Fibroblast of upper back skin (primary cell): Measurements from ENCODE around the gene KDM1A.

Source experiments
- DNase-seq: peaks from one replicate; pipeline ENCODE4 v3.0.0-alpha.2; 2013

KDM1A gene

GRCh38 chr1:23114424-23115079 lies 95.3 kb downstream of the KDM1A start:
- no peak for DNase-seq

GRCh38 chr1:23116216-23116836 lies 97.1 kb downstream of the KDM1A start:
- no peak for DNase-seq

GRCh38 chr1:23116921-23117699 lies 97.8 kb downstream of the KDM1A start:
- no peak for DNase-seq

- no peak for DNase-seq
Measured at GRCh38 chr1:23118407-23118806, 99.1 kb downstream of the KDM1A start.

GRCh38 chr1:23118957-23119792 lies 99.9 kb downstream of the KDM1A start:
- DNase-seq = no peak

GRCh38 chr1:23120383-23120782 lies 101.1 kb downstream of the KDM1A start:
- no peak for DNase-seq

- DNase-seq = peak; percentile 51
Measured at GRCh38 chr1:23122023-23122748, 102.9 kb downstream of the KDM1A start.

GRCh38 chr1:23122796-23123195 lies 103.5 kb downstream of the KDM1A start:
- no peak for DNase-seq

GRCh38 chr1:23123528-23123927 lies 104.3 kb downstream of the KDM1A start:
- no peak for DNase-seq

- no peak for DNase-seq
Measured at GRCh38 chr1:23124259-23125026, 105.2 kb downstream of the KDM1A start.

GRCh38 chr1:23125489-23125888 lies 106.2 kb downstream of the KDM1A start:
- no peak for DNase-seq

- DNase-seq = no peak
Measured at GRCh38 chr1:23126200-23126599, 106.9 kb downstream of the KDM1A start.

GRCh38 chr1:23126801-23127200 lies 107.5 kb downstream of the KDM1A start:
- DNase-seq = peak; percentile 69

GRCh38 chr1:23129846-23130245 lies 110.6 kb downstream of the KDM1A start:
- peak; percentile 28 for DNase-seq

- no peak for DNase-seq
Measured at GRCh38 chr1:23132033-23132432, 112.8 kb downstream of the KDM1A start.
